ENCODE data around the gene EXOC4. TPM values are rescaled to one million over a fixed set of nuclear protein-coding genes. Genes with fewer than 3 reads are reported as not detected.

Gene EXOC4
- polyA plus RNA-seq, 1 experiment = 45.9 TPM

- no peak overlapping the region for H3K4me3 ChIP-seq (ENCODE audit: low read depth, low read length)
- no peaks in the 10 kb centered on the region for H3K27me3 ChIP-seq (ENCODE audit: control insufficient read depth, insufficient read depth, low read length)
- H3K36me3 ChIP-seq (ENCODE audit: control insufficient read depth, insufficient read depth, low read length) = no peaks in the 10 kb centered on the region
- CTCF ChIA-PET = interaction anchor here (0.8 kb wide), 1 partner anchor 23 kb away, joined by 4 read pairs; no protein-coding TSS in a partner anchor
- no peak for DNase-seq (ENCODE audit: low read depth)
- POLR2A ChIA-PET = no interaction called here
- TF ChIP-seq CTCF (IDR thresholded peaks at IDR 0.05; ENCODE audit: insufficient read depth, low read depth, low read length) = no peak
These were observed 657.9 kb downstream of the EXOC4 start for GRCh38 chr7:133910761-133911160.

GRCh38 chr7:133911724-133912123 is 658.8 kb downstream of the EXOC4 start:
- CTCF ChIA-PET = interaction anchor here (0.7 to 0.8 kb wide), 2 partner anchors 12 to 24 kb away, joined by 3 to 4 read pairs; no protein-coding TSS in a partner anchor
- H3K36me3 ChIP-seq (ENCODE audit: control insufficient read depth, insufficient read depth, low read length) = no peaks in the 10 kb centered on the region
- H3K4me3 ChIP-seq (ENCODE audit: low read depth, low read length) = no peak overlapping the region
- POLR2A ChIA-PET = no interaction called here
- DNase-seq (ENCODE audit: low read depth) = no peak
- no peak for TF ChIP-seq CTCF (IDR thresholded peaks at IDR 0.05; ENCODE audit: insufficient read depth, low read depth, low read length)
- no peaks in the 10 kb centered on the region for H3K27me3 ChIP-seq (ENCODE audit: control insufficient read depth, insufficient read depth, low read length)

- Histone ChIP-seq H3K4me3 (ENCODE audit: low read depth, low read length) (no peak overlapping the region), H3K36me3 (ENCODE audit: control insufficient read depth, insufficient read depth, low read length) (no peaks in the 10 kb centered on the region), H3K27me3 (ENCODE audit: control insufficient read depth, insufficient read depth, low read length) (no peaks in the 10 kb centered on the region)
- ChIA-PET POLR2A (no interaction called here), CTCF (no interaction called here)
- DNase-seq (ENCODE audit: low read depth) = peak; percentile 30
- no peak for TF ChIP-seq CTCF (IDR thresholded peaks at IDR 0.05; ENCODE audit: insufficient read depth, low read depth, low read length)
These were observed 660.2 kb downstream of the EXOC4 start for GRCh38 chr7:133912916-133913697.

GRCh38 chr7:133916621-133917020 is 663.7 kb downstream of the EXOC4 start:
- DNase-seq (ENCODE audit: low read depth) = no peak
- Histone ChIP-seq H3K27me3 (ENCODE audit: control insufficient read depth, insufficient read depth, low read length) (no peaks in the 10 kb centered on the region), H3K4me3 (ENCODE audit: low read depth, low read length) (no peak overlapping the region), H3K36me3 (ENCODE audit: control insufficient read depth, insufficient read depth, low read length) (no peaks in the 10 kb centered on the region)
- CTCF ChIA-PET = no interaction called here
- no peak for TF ChIP-seq CTCF (IDR thresholded peaks at IDR 0.05; ENCODE audit: insufficient read depth, low read depth, low read length)
- POLR2A ChIA-PET = no interaction called here

- DNase-seq (ENCODE audit: low read depth) = no peak
- Histone ChIP-seq H3K27me3 (ENCODE audit: control insufficient read depth, insufficient read depth, low read length) (no peaks in the 10 kb centered on the region), H3K4me3 (ENCODE audit: low read depth, low read length) (no peak overlapping the region), H3K36me3 (ENCODE audit: control insufficient read depth, insufficient read depth, low read length) (no peaks in the 10 kb centered on the region)
- ChIA-PET CTCF (no interaction called here), POLR2A (no interaction called here)
- TF ChIP-seq CTCF (IDR thresholded peaks at IDR 0.05; ENCODE audit: insufficient read depth, low read depth, low read length) = no peak
These were observed 666.9 kb downstream of the EXOC4 start for GRCh38 chr7:133919810-133920209.
